ENCODE data around the gene RBM47.

DNA sequence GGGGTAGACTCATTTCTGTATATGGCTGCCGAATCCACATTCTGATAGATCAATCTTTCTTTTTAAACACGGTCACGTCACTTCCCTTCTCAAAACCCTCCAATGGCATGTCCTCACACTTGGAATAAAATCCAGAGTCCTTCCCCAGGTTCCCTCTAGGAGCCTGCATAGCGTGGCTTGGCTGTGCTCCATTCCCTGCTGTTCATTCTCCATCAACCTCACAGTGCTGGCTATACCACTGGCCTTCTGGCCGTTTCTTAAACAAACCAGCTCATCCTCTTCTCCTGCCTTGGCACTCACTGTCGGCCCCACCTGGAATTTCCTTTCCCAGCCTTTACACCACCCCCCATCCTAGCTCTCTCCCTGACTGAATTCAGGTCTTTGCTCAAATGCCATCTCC is 77.1 kb downstream of the RBM47 start:
- TF ChIP-seq, protein P1, sequence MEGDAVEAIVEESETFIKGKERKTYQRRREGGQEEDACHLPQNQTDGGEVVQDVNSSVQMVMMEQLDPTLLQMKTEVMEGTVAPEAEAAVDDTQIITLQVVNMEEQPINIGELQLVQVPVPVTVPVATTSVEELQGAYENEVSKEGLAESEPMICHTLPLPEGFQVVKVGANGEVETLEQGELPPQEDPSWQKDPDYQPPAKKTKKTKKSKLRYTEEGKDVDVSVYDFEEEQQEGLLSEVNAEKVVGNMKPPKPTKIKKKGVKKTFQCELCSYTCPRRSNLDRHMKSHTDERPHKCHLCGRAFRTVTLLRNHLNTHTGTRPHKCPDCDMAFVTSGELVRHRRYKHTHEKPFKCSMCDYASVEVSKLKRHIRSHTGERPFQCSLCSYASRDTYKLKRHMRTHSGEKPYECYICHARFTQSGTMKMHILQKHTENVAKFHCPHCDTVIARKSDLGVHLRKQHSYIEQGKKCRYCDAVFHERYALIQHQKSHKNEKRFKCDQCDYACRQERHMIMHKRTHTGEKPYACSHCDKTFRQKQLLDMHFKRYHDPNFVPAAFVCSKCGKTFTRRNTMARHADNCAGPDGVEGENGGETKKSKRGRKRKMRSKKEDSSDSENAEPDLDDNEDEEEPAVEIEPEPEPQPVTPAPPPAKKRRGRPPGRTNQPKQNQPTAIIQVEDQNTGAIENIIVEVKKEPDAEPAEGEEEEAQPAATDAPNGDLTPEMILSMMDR (conservative IDR thresholded peaks at IDR 0.05; ENCODE audit: low read depth, low read length) = no peak
- no peak for TF ChIP-seq EZH2 (IDR thresholded peaks at IDR 0.05; ENCODE audit: borderline replicate concordance, low read depth, low read length, poor library complexity, severe bottlenecking)
